SK-N-SH (cell line): ENCODE results near the gene ARMCX5. TPM values are rescaled to one million over a fixed set of nuclear protein-coding genes. Genes with fewer than 3 reads are reported as not detected.
A peak's percentile ranks its signal among the peaks of the same experiment; 100 is the strongest.

Source experiments
- CTCF ChIA-PET: fragments of 300-600, 350-600 bp; formaldehyde crosslinking; extraction: SDS; loops from one replicate; lab custom pipeline; 2021; lab: Yijun Ruan, JAX
- POLR2A ChIA-PET: fragments of 350-600 bp; sonication (Branson Sonifier 250); formaldehyde crosslinking; extraction: SDS; loops from one replicate; lab custom pipeline; 2020; ENCODE audit warnings: antibody characterized with exemption, inconsistent platforms; lab: Yijun Ruan, JAX
- DNase-seq: peaks from one replicate; pipeline ENCODE4 v3.0.0; 2012
- H2AFZ ChIP-seq: fragments of 200-600 bp; sonication (generic); 2 replicates; pipeline ENCODE4 v1.8.1; 2016; ENCODE audit warnings: antibody characterized with exemption, mild to moderate bottlenecking, low read depth
- H3F3A ChIP-seq: fragments of 200-600 bp; sonication (generic); replicated peaks from 2 replicates; pipeline ENCODE3; 2016; ENCODE audit warnings: antibody characterized with exemption, mild to moderate bottlenecking; ENCODE audit not compliant: insufficient read depth
- H3K27ac ChIP-seq, 2 experiments: fragments of 200-500 bp in 1 of 2; fragments of 200-600 bp in 1 of 2; sonication (Bioruptor generic) in 1 of 2; sonication (generic), shearing (Covaris generic) in 1 of 2; 2 replicates each; pipeline versions ENCODE4 v1.5.1 to v1.6.1; 2014 to 2016; ENCODE audit warnings: low read depth in 2 of 2, inconsistent platforms in 1 of 2, low read length in 1 of 2, mild to moderate bottlenecking in 1 of 2, mixed read lengths in 1 of 2
- H3K27me3 ChIP-seq: fragments of 200-600 bp; sonication (generic), shearing (Covaris generic); 2 replicates; pipeline ENCODE4 v1.6.1; 2016; ENCODE audit warnings: mixed run types; ENCODE audit not compliant: insufficient read depth
- H3K36me3 ChIP-seq, 2 experiments: fragments of 200-500 bp in 1 of 2; fragments of 200-600 bp in 1 of 2; sonication (Bioruptor generic) in 1 of 2; sonication (generic) in 1 of 2; replicated peaks in 1 of 2; 2 replicates each; pipeline versions ENCODE3 to v1.5.1; 2014 to 2016; ENCODE audit warnings: low read length in 1 of 2, mild to moderate bottlenecking in 1 of 2; ENCODE audit not compliant: insufficient read depth in 2 of 2, control insufficient read depth in 1 of 2
- H3K4me1 ChIP-seq, 2 experiments: fragments of 200-500 bp in 1 of 2; fragments of 200-600 bp in 1 of 2; sonication (Bioruptor generic) in 1 of 2; sonication (generic), shearing (Covaris generic) in 1 of 2; 2 replicates each; pipeline versions ENCODE4 v1.5.1 to v1.6.1; 2014 to 2016; ENCODE audit warnings: low read depth in 1 of 2, low read length in 1 of 2, mixed run types in 1 of 2; ENCODE audit not compliant: insufficient read depth in 2 of 2, control insufficient read depth in 1 of 2
- H3K4me2 ChIP-seq: fragments of 200-600 bp; sonication (generic), shearing (Covaris generic); 2 replicates; pipeline ENCODE4 v1.6.1; 2017; ENCODE audit warnings: mixed run types
- H3K4me3 ChIP-seq, 2 experiments: fragments of 200-500 bp in 1 of 2; fragments of 200-600 bp in 1 of 2; sonication (Bioruptor generic) in 1 of 2; sonication (generic), shearing (Covaris generic) in 1 of 2; 2 replicates each; pipeline versions ENCODE4 v1.5.1 to v1.8.1; 2014 to 2016; ENCODE audit warnings: low read depth in 2 of 2, inconsistent platforms in 1 of 2, low read length in 1 of 2, mild to moderate bottlenecking in 1 of 2, mixed read lengths in 1 of 2, moderate library complexity in 1 of 2
- H3K79me2 ChIP-seq: fragments of 200-600 bp; sonication (generic); 2 replicates; pipeline ENCODE4 v1.8.1; 2017; ENCODE audit warnings: mild to moderate bottlenecking; ENCODE audit not compliant: insufficient read depth
- H3K9ac ChIP-seq: fragments of 200-600 bp; sonication (generic); 2 replicates; pipeline ENCODE4 v1.6.1; 2017; ENCODE audit warnings: mixed run types
- H3K9me2 ChIP-seq: fragments of 200-600 bp; sonication (generic); 2 replicates; pipeline ENCODE4 v1.6.1; 2017; ENCODE audit warnings: mixed run types
- H3K9me3 ChIP-seq: fragments of 200-600 bp; sonication (generic); 2 replicates; pipeline ENCODE4 v1.6.1; 2017; ENCODE audit warnings: mixed run types, mild to moderate bottlenecking, moderate library complexity
- H4K20me1 ChIP-seq: fragments of 200-600 bp; sonication (generic); 2 replicates; pipeline ENCODE4 v1.6.1; 2017; ENCODE audit warnings: mild to moderate bottlenecking, mixed run types; ENCODE audit not compliant: insufficient read depth
- CHD2 ChIP-seq: fragments of 150-350 bp; IDR thresholded peaks from 2 replicates; pipeline ENCODE4 v1.6.1; 2018; ENCODE audit warnings: low read length; ENCODE audit not compliant: partially characterized antibody
- CTCF ChIP-seq: fragments of 200-600 bp; sonication (generic); IDR thresholded peaks from 2 replicates; pipeline ENCODE4 v1.6.1; 2017; ENCODE audit warnings: antibody characterized with exemption, mild to moderate bottlenecking, moderate library complexity
- EP300 ChIP-seq, 2 experiments: IDR thresholded peaks; 2 replicates each; pipeline versions ENCODE4 v1.4.0 to v1.6.1; 2012; ENCODE audit warnings: borderline replicate concordance in 1 of 2, low read depth in 1 of 2, low read length in 1 of 2
- FOSL2 ChIP-seq: IDR thresholded peaks from 2 replicates; pipeline ENCODE4 v1.4.0; 2012; ENCODE audit warnings: low read depth, mild to moderate bottlenecking, moderate library complexity, borderline replicate concordance
- GATA2 ChIP-seq: sonication (generic); formaldehyde crosslinking; IDR thresholded peaks from 2 replicates; pipeline ENCODE4 v1.5.0; 2020; ENCODE audit warnings: mild to moderate bottlenecking, missing genetic modification reagents
- MAX ChIP-seq: IDR thresholded peaks from 2 replicates; pipeline ENCODE4 v1.4.0; 2012; ENCODE audit warnings: low read depth
- MEF2A ChIP-seq: IDR thresholded peaks from 2 replicates; pipeline ENCODE4 v1.4.0; 2012; ENCODE audit warnings: low read depth, borderline replicate concordance
- RAD21 ChIP-seq: IDR thresholded peaks from 2 replicates; pipeline ENCODE4 v1.6.1; 2012; ENCODE audit warnings: mild to moderate bottlenecking, low read length
- RCOR1 ChIP-seq: fragments of 150-350 bp; IDR thresholded peaks from 2 replicates; pipeline ENCODE4 v1.6.1; 2017; ENCODE audit warnings: antibody characterized with exemption, low read length
- REST ChIP-seq: IDR thresholded peaks from 2 replicates; pipeline ENCODE4 v1.6.1; 2012; ENCODE audit warnings: mild to moderate bottlenecking, low read depth, low read length, moderate library complexity
- SIN3A ChIP-seq: IDR thresholded peaks from 2 replicates; pipeline ENCODE4 v1.6.1; 2012; ENCODE audit warnings: low read depth, mild to moderate bottlenecking, low read length, moderate library complexity, borderline replicate concordance
- TAF1 ChIP-seq: IDR thresholded peaks from 2 replicates; pipeline ENCODE4 v1.6.1; 2012; ENCODE audit warnings: low read depth, mild to moderate bottlenecking, low read length, moderate library complexity, borderline replicate concordance
- TCF12 ChIP-seq: IDR thresholded peaks from 2 replicates; pipeline ENCODE4 v1.4.0; 2012
- USF1 ChIP-seq: IDR thresholded peaks from 2 replicates; pipeline ENCODE4 v1.4.0; 2012; ENCODE audit warnings: low read depth, borderline replicate concordance
- USF2 ChIP-seq: fragments of 150-350 bp; IDR thresholded peaks from 2 replicates; pipeline ENCODE4 v1.6.1; 2017; ENCODE audit warnings: antibody characterized with exemption, low read length, low read depth, borderline replicate concordance
- ZBTB33 ChIP-seq: IDR thresholded peaks from 2 replicates; pipeline ENCODE4 v1.4.0; 2012; ENCODE audit warnings: low read depth, borderline replicate concordance
- WGBS: methylation state at CpG from one replicate; pipeline ENCODE4 v1.1.6; 2017; ENCODE audit warnings: low lambda C conversion rate; 5-methylcytosine and 5-hydroxymethylcytosine counted together
- polyA plus RNA-seq, 3 experiments: library from polyadenylated mRNA; depleted of rRNA; stranded (reverse); fragments of >200 nt; gene quantifications; 2 replicates each; pipeline ENCODE4 v1.2.3, GENCODE V29; 2012

The ARMCX5 gene
- polyA plus RNA-seq, 1 of the 3 experiments (the other 2 are of a cell fraction), result 9.6 TPM

- ChIA-PET POLR2A (no interaction called here), CTCF (no interaction called here)
- no peaks in the 10 kb centered on the region for H3K79me2 ChIP-seq
- H3K9me2 ChIP-seq, result no peaks in the 10 kb centered on the region
- peak overlapping the region; percentile 55 to 61 for H3K4me3 ChIP-seq
- no peaks in the 10 kb centered on the region; the same call in 1 of the 2 replicates for H3K27me3 ChIP-seq
- DNase-seq, result peak; percentile 52
- H3K9me3 ChIP-seq, result no peaks in the 10 kb centered on the region
- H3K27ac ChIP-seq, result no peak overlapping the region; a peak in 1 of 4 replicates
- H4K20me1 ChIP-seq, result no peaks in the 10 kb centered on the region
- H3K4me1 ChIP-seq, result peaks cover 0 to 2% of the 10 kb centered on the region in 2 experiments; a peak in 1 of 4 replicates
- peak overlapping the region; percentile 56 for H3K9ac ChIP-seq
- WGBS, result 15% methylated on average over 10 of the region's 22 CpGs
- no peaks in the 10 kb centered on the region for H3K36me3 ChIP-seq
- H3F3A ChIP-seq, result no peaks in the 10 kb centered on the region
- TF ChIP-seq CHD2, result peak; percentile 75
- TF ChIP-seq MEF2A, result no peak
- no peak for TF ChIP-seq REST
- no peak for TF ChIP-seq MAX
- TF ChIP-seq USF2, result no peak
- TF ChIP-seq USF1, result no peak
- TF ChIP-seq TCF12, result no peak
- TF ChIP-seq RCOR1, result no peak
- peak; percentile 45 for TF ChIP-seq RAD21
- no peak for TF ChIP-seq FOSL2
- TF ChIP-seq SIN3A, result no peak
- TF ChIP-seq EP300 (IDR thresholded peaks at IDR 0.05; ENCODE audit: borderline replicate concordance in 1 of 2, low read depth in 1 of 2, low read length in 1 of 2), result no peak
- TF ChIP-seq GATA2, result no peak
- no peak for TF ChIP-seq TAF1
- no peak for TF ChIP-seq ZBTB33
- peak; percentile 64 for TF ChIP-seq CTCF
- H2AFZ ChIP-seq, result peak overlapping the region; percentile 41; the same call in 1 of the 2 replicates
- H3K4me2 ChIP-seq, result peak overlapping the region; percentile 78
Measured at GRCh38 chrX:102652031-102652688, 52.8 kb downstream of the ARMCX5 start.
